B cell (primary cell): ENCODE results near the gene FHL1. TPM values are rescaled to one million over a fixed set of nuclear protein-coding genes. Genes with fewer than 3 reads are reported as not detected.

ENCODE experiments used
- ATAC-seq: fragments of 200-7000 bp; cut with Tn5 transposase; one replicate; pipeline ENCODE4 v1.10.0; 2021; ENCODE audit warnings: low read depth, mild to moderate bottlenecking, moderate number of reproducible peaks, moderate library complexity
- CTCF ChIA-PET: fragments of 350-600 bp; sonication (Branson Sonifier 250); formaldehyde crosslinking; loops from one replicate; lab custom pipeline; 2021; ENCODE audit warnings: antibody characterized with exemption, inconsistent platforms; lab: Charles Lee
- POLR2A ChIA-PET: fragments of 350-600 bp; sonication (Branson Sonifier 250); formaldehyde crosslinking; loops from one replicate; lab custom pipeline; 2021; ENCODE audit warnings: antibody characterized with exemption; lab: Charles Lee
- DNase-seq: peaks from one replicate; pipeline ENCODE4 v3.0.0; 2013
- H2AFZ ChIP-seq: 2 replicates; pipeline ENCODE4 v1.6.1; 2012; ENCODE audit warnings: mild to moderate bottlenecking, low read depth, low read length; ENCODE audit not compliant: insufficient read depth, poor library complexity, severe bottlenecking
- H3K27ac ChIP-seq, 2 donors: 1 replicate in 1 of 2; 2 replicates in 1 of 2; pipeline ENCODE4 v1.5.1; 2012 to 2013; ENCODE audit warnings: low read length in 2 of 2, mild to moderate bottlenecking in 2 of 2, moderate library complexity in 1 of 2
- H3K27me3 ChIP-seq, 4 experiments: fragments of 200-600 bp in 1 of 4; sonication (generic) in 1 of 4; replicated peaks in 1 of 4; 1 replicate in 2 of 4; 2 replicates in 2 of 4; pipeline versions ENCODE4 v1.6.1 to v1.7.0; 2013 to 2016; ENCODE audit warnings: low read length in 3 of 4, mild to moderate bottlenecking in 2 of 4, mixed read lengths in 1 of 4, moderate library complexity in 1 of 4; ENCODE audit not compliant: insufficient read depth in 4 of 4, control insufficient read depth in 3 of 4; ENCODE audit errors: control extremely low read depth in 1 of 4
- H3K36me3 ChIP-seq, 2 experiments: replicated peaks in 1 of 2; 1 replicate in 1 of 2; 2 replicates in 1 of 2; pipeline versions ENCODE4 v1.6.1 to v1.7.1; 2013; ENCODE audit warnings: low read length in 1 of 2; ENCODE audit not compliant: insufficient read depth in 2 of 2, control insufficient read depth in 1 of 2; ENCODE audit errors: control extremely low read depth in 1 of 2, extremely low read depth in 1 of 2
- H3K4me1 ChIP-seq, 2 donors: fragments of 200-600 bp in 1 of 2; sonication (generic) in 1 of 2; 1 replicate in 1 of 2; 2 replicates in 1 of 2; pipeline versions ENCODE4 v1.5.1 to v1.6.1; 2013 to 2017; ENCODE audit warnings: low read length in 2 of 2; ENCODE audit not compliant: control insufficient read depth in 2 of 2, insufficient read depth in 2 of 2
- H3K4me2 ChIP-seq: replicated peaks from 2 replicates; pipeline ENCODE3; 2012; ENCODE audit warnings: mild to moderate bottlenecking, low read depth, low read length; ENCODE audit not compliant: poor library complexity, severe bottlenecking
- H3K4me3 ChIP-seq, 5 experiments: fragments of 200-600 bp in 1 of 5; sonication (generic) in 1 of 5; 1 replicate in 3 of 5; 2 replicates in 2 of 5; pipeline versions ENCODE4 v1.5.1 to v1.7.0; 2011 to 2016; ENCODE audit warnings: low read length in 4 of 5, mild to moderate bottlenecking in 4 of 5, low read depth in 2 of 5, control low read depth in 1 of 5, moderate library complexity in 1 of 5; ENCODE audit not compliant: insufficient read depth in 1 of 5; ENCODE audit errors: control extremely low read depth in 1 of 5, extremely low read depth in 1 of 5
- H3K79me2 ChIP-seq: fragments of 200-600 bp; sonication (generic); one replicate; pipeline ENCODE4 v1.6.0; 2016; ENCODE audit warnings: low read length; ENCODE audit not compliant: control insufficient read depth, insufficient read depth
- H3K9ac ChIP-seq: fragments of 200-600 bp; sonication (generic); 2 replicates; pipeline ENCODE4 v1.6.1; 2017; ENCODE audit warnings: mild to moderate bottlenecking, low read length, moderate library complexity
- H3K9me3 ChIP-seq, 3 donors: one replicate each; pipeline versions ENCODE4 v1.6.1 to v1.7.1; 2013; ENCODE audit warnings: low read length in 2 of 3; ENCODE audit not compliant: control insufficient read depth in 2 of 3, insufficient read depth in 1 of 3; ENCODE audit errors: control extremely low read depth in 1 of 3
- H4K20me1 ChIP-seq: 2 replicates; pipeline ENCODE4 v1.6.0; 2012; ENCODE audit warnings: mild to moderate bottlenecking, low read length; ENCODE audit not compliant: insufficient read depth, control insufficient read depth, poor library complexity, severe bottlenecking
- H3K27ac Mint-ChIP-seq: one replicate; pipeline ENCODE4 v1.8.0; 2021; ENCODE audit warnings: mixed read lengths
- H3K27me3 Mint-ChIP-seq: one replicate; pipeline ENCODE4 v1.8.0; 2021; ENCODE audit warnings: mixed read lengths
- H3K4me1 Mint-ChIP-seq: one replicate; pipeline ENCODE4 v1.8.0; 2021; ENCODE audit warnings: mixed read lengths
- H3K4me3 Mint-ChIP-seq: one replicate; pipeline ENCODE4 v1.8.0; 2021; ENCODE audit warnings: mixed read lengths
- H3K9me3 Mint-ChIP-seq: one replicate; pipeline ENCODE4 v1.8.0; 2022; ENCODE audit warnings: mixed read lengths; ENCODE audit not compliant: insufficient read depth
- CTCF ChIP-seq: fragments of 200-600 bp; IDR thresholded peaks from one replicate; pipeline ENCODE4 v1.8.0; 2022; ENCODE audit warnings: antibody characterized with exemption, mild to moderate bottlenecking
- EZH2 ChIP-seq: IDR thresholded peaks from 2 replicates; pipeline ENCODE4 v1.6.1; 2012; ENCODE audit warnings: borderline replicate concordance, low read depth, mild to moderate bottlenecking, moderate library complexity, low read length; ENCODE audit not compliant: insufficient read depth, poor library complexity, severe bottlenecking
- WGBS: methylation state at CpG from one replicate; pipeline ENCODE4 v1.1.5; 2013; ENCODE audit warnings: missing lambda C conversion rate; ENCODE audit not compliant: insufficient coverage; 5-methylcytosine and 5-hydroxymethylcytosine counted together
- intact Hi-C: fragments of 100-400 bp; cut with micrococcal nuclease; formaldehyde crosslinking; loops from one replicate; pipeline ENCODE4 v1.10.0; 2022
- polyA plus RNA-seq: library from polyadenylated mRNA; depleted of rRNA; stranded (reverse); fragments of >200 nt; gene quantifications from 2 replicates; pipeline ENCODE4 v1.2.3, GENCODE V29; 2012
- total RNA-seq, 2 donors: library from RNA; stranded (reverse); fragments of 120-200 nt in 1 of 2; gene quantifications; 1 replicate in 1 of 2; 2 replicates in 1 of 2; pipeline versions ENCODE4 v1.2.3 to v1.2.4, GENCODE V29; 2013 to 2022

The FHL1 gene
- total and polyA plus RNA-seq, 2 donors (not counting 1 experiment from before 2014, with no cell fraction given), result 6.7 to 8.0 TPM

GRCh38 chrX:136189222-136189621 lies 41.9 kb downstream of the FHL1 start:
- H3K79me2 ChIP-seq, result no peaks in the 10 kb centered on the region
- no peaks in the 10 kb centered on the region for H3K36me3 ChIP-seq
- POLR2A ChIA-PET, result no interaction called here
- CTCF ChIA-PET, result no interaction called here
- no peak overlapping the region for H3K4me3 Mint-ChIP-seq
- H3K4me1 ChIP-seq, result peaks cover 13 to 19% of the 10 kb centered on the region in 2 donors
- no peak overlapping the region for H3K27ac Mint-ChIP-seq
- no peaks in the 10 kb centered on the region for H3K27me3 Mint-ChIP-seq
- H3K9ac ChIP-seq, result no peak overlapping the region
- ATAC-seq, result no peak
- intact Hi-C loops, result no loop called here
- H3K4me3 ChIP-seq, result no peak overlapping the region
- H3K27ac ChIP-seq, result no peak overlapping the region
- WGBS, result no CpG with 5 or more reads among the region's 2 CpGs
- no peaks in the 10 kb centered on the region for H3K9me3 Mint-ChIP-seq
- H3K4me1 Mint-ChIP-seq, result peaks cover 21% of the 10 kb centered on the region
- no peaks in the 10 kb centered on the region for H3K9me3 ChIP-seq
- H4K20me1 ChIP-seq, result no peaks in the 10 kb centered on the region
- H3K27me3 ChIP-seq, result no peaks in the 10 kb centered on the region
- no peak for DNase-seq
- H3K4me2 ChIP-seq, result no peak overlapping the region
- H2AFZ ChIP-seq, result no peak overlapping the region
- TF ChIP-seq EZH2, result no peak
- no peak for TF ChIP-seq CTCF

GRCh38 chrX:136190038-136190713 lies 42.8 kb downstream of the FHL1 start:
- Mint-ChIP-seq H3K27ac (no peak overlapping the region), H3K4me3 (no peak overlapping the region), H3K4me1 (peaks cover 23% of the 10 kb centered on the region), H3K27me3 (no peaks in the 10 kb centered on the region), H3K9me3 (no peaks in the 10 kb centered on the region)
- intact Hi-C loops, result no loop called here
- no peak overlapping the region for H3K4me2 ChIP-seq
- POLR2A ChIA-PET, result no interaction called here
- no peak for ATAC-seq
- no peak overlapping the region for H3K9ac ChIP-seq
- no peaks in the 10 kb centered on the region for H4K20me1 ChIP-seq
- no peak overlapping the region for H2AFZ ChIP-seq
- WGBS, result 97% methylated on average over 5 of the region's 10 CpGs
- no peak overlapping the region for H3K27ac ChIP-seq
- DNase-seq, result no peak
- CTCF ChIA-PET, result interaction anchor here (1.2 kb wide), 1 partner anchor 27 kb away, joined by 3 read pairs; no protein-coding TSS in a partner anchor
- no peaks in the 10 kb centered on the region for H3K27me3 ChIP-seq
- no peak for TF ChIP-seq CTCF
- no peak for TF ChIP-seq EZH2
- no peaks in the 10 kb centered on the region for H3K36me3 ChIP-seq
- H3K4me1 ChIP-seq, result peaks cover 14 to 19% of the 10 kb centered on the region in 2 donors
- no peaks in the 10 kb centered on the region for H3K9me3 ChIP-seq
- H3K79me2 ChIP-seq, result no peaks in the 10 kb centered on the region
- H3K4me3 ChIP-seq, result no peak overlapping the region
